HG02571 (cell line): ENCODE measurements around the gene NPEPL1.

Experiments used
- ATAC-seq: cut with Tn5 transposase; IDR thresholded peaks from one replicate; pipeline ENCODE4 v1.9.1; 2021; ENCODE audit warnings: mild to moderate bottlenecking, moderate library complexity; ENCODE audit not compliant: unreplicated experiment

NPEPL1 gene

GRCh38 chr20:58682656-58683531 is 9.7 kb upstream of the NPEPL1 start:
- no peak for ATAC-seq

DNA sequence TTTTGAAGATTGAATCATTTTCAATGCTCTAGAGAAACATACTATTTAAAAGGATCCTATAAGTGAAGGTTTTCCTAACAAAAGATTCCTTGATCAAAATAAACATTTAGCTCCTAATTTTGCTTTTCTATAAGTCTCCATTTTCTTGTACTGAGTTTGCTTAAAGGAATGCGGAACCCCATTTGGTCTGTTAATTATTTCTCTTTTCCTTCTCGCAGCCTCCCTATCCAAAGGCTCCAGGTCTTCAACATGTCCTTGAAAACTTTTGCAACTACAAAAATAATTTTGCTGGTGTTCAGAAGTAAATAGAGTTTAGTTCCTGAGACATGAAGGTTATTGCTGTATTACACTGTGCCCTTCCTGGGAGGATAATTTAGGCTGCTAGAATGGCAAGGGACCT is 8.3 kb upstream of the NPEPL1 start:
- no peak for ATAC-seq

- no peak for ATAC-seq
Measured at GRCh38 chr20:58685988-58686387, 6.6 kb upstream of the NPEPL1 start.

DNA sequence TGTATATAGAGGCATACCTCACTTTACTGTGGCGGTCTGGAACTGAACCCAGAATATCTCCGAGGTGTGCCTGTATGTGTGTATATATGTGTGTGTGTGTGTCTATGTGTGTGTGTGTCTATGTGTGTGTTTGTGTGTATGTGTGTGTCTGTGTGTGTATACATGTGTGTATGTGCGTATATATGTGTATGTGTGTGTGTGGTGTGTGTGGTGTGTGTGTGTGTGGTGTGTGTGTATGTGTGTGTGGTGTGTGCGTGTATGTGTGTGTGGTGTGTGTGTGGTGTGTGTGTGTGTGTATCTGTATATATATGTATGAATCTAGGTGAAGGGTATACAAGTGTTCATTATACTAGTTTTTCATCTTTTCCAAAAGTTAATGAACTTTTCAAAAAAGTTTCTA is 4.2 kb upstream of the NPEPL1 start:
- ATAC-seq = no peak

- ATAC-seq = no peak
Measured at GRCh38 chr20:58688840-58689239, 3.8 kb upstream of the NPEPL1 start.

GRCh38 chr20:58690396-58691135 is 2.0 kb upstream of the NPEPL1 start:
- ATAC-seq = no peak

- peak; percentile 6 for ATAC-seq
Measured at GRCh38 chr20:58691773-58692578, 624 bp upstream of the NPEPL1 start.

DNA sequence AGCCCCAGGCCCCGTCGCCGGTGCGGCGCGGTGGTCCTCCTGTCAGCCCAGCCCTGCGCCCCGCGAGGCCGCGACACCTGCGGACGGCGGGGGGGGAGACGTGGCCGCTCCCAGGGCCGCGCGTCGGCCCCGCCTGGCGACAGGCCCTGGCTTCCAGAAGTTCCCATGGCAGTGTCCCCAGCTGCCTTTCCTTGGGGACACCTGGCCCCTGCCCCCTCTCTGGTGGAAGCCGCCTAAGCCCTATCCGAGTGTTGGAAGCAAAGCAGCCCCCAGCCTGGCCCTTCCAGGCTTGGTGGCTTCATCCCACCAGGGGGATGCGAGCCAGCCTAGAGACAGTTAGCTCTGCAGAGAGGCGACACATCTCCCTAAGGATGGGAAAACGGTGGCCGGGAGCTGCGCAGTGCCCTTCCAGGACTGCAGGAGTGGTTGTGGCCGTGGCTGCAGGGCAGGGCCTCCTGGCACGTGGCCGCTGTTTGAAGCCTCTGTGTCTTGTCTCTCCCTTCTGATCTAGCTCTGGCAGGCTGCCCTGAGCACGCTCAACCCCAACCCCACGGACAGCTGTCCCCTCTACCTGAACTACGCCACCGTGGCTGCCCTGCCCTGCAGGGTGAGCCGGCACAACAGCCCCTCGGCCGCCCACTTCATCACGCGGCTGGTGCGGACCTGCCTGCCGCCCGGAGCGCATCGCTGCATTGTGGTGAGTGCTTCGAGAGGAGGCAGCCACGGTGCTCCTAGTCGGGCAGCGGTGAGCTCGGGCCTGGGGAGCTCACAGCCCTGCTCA is 816 bp downstream of the NPEPL1 start:
- ATAC-seq = peak; percentile 12

- ATAC-seq = no peak
Measured at GRCh38 chr20:58694241-58695083, 1.9 kb downstream of the NPEPL1 start.

DNA sequence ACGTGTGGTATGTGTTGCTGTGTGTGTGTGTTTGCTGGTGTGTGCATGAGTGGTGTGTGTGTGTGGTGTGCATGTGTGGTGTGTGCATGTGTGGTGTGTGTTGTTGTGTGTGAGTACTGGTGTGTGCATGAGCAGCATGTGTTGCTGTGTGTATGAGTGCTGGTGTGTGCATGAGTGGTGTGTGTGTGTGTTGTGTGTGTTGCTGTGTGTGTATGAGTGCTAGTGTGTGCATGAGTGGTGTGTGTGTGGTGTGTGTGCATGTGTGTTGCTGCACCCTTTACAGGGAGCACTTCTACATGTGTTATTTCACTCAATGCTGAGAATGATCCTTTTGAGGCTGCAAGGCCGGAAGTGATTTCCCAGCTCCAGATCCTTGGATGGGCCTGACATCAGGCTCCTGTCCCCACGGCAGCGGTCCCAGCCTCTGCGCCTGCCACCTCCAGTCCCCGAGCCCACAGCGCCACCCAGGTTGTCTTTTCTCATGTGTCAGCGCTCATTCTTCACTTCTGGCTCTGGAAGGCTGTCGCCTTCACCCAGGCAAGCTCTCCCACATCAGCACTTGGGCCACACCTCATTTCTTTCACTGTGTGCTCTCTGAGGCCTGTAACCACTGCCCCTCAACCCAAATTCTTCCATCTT is 2.6 kb downstream of the NPEPL1 start:
- no peak for ATAC-seq

GRCh38 chr20:58695895-58696375 is 3.3 kb downstream of the NPEPL1 start:
- ATAC-seq = no peak

- ATAC-seq = no peak
Measured at GRCh38 chr20:58696411-58696961, 3.9 kb downstream of the NPEPL1 start.

GRCh38 chr20:58697201-58697866 is 4.7 kb downstream of the NPEPL1 start:
- ATAC-seq = no peak

DNA sequence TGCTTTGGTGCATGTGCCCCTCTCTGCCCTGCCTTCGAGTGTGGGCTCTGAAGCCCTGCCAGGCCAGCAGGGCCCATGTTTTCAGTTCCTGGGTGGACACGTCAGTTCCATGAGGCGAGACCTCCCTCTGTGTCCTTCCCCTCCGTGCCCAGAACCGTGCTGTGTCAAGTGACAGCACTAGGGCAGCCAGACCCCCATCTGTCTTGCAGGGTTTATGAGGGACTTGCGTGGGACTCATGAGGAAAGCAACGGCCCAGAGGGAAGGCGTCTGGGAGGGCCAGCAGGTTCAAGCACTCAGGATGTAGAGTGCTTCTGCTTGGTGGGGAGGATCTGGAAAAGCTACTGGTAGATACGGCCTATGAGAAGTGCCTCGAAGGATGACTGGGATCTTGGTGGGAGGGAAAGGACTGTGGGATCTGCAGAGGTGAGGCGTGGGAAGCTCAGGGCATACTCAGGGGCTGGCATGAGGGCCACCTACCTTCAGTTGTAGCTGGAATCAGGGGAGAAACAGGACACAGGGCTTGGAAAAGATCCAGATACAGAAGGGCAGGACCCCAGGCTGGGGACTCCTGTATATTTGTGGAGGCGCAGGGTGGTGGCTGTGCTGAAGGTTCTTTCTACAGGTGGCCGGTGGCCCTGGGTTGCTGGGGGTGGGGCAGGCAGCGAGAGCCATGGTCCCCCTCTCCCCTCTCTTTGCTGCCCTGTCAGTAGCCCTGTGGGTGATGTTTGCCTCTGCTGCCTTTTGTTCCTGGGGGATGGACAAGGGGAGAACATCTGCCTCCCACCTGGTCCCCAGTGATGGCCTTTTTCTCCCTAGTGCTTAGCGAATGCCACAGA is 5.5 kb downstream of the NPEPL1 start:
- no peak for ATAC-seq

DNA sequence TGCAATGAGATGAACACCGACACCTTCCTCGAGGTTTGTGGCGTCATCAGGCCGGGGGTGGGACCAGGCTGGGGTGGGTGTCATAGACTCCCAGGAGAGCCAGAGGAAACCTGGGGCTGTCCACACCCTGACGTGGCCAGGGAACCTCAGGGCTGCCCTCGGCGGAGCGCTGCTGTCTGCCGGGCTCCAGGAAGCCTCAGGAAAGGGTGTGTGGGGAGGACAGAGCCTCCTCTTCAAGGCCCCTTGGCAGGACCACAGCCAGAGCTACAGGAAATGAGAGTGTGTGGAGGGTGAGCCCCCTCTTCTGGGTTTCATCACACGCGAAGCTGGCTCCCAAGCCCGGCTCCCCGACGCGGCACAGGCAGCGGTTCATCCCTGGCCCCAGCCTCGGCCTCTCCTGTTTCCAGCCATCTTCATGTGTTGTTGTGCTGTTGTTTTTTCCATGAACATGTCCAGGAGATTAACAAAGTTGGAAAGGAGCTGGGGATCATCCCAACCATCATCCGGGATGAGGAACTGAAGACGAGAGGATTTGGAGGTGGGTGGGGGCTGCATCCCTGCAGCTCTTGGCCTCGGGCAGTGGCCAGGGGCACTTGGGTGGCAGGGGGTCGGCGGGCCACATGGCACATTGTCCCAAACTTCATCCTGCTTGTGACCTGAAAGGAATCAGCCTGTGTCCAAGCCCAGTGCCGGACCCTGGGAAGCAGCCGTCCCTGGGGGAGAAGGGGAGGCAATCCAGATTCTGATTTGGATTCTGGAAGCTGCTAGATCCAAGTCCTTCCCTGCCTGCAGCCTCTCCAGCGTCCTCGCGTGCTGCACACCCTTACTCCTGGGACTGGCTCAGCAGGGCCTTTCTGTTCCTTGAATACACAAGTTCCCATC is 6.4 kb downstream of the NPEPL1 start:
- no peak for ATAC-seq

DNA sequence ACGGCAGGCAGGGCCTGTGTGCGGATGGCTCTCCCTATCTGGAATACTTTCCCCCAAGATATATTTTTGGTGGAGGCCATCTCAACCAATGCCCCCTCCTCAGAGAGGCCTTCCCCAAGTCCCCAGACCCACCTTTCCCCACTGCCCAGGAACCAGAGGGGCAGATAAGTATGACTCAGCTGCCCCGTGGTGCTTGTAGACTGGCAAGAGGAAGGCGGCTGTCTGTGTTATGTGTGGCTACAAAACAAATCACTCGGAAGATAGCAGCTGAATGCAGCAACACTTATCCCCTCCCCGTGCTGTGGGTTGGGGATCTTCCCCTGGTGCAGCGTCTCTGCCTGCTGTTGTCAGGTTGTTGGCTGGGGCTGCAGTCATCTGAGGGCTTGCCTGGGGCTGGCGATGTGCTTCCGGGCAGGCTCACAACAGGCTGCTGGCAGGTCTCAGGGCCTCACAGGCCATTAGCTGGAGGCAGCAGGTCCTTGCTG is 7.1 kb downstream of the NPEPL1 start:
- ATAC-seq = no peak
